Measurements from ENCODE around the gene LYRM2.

DNA sequence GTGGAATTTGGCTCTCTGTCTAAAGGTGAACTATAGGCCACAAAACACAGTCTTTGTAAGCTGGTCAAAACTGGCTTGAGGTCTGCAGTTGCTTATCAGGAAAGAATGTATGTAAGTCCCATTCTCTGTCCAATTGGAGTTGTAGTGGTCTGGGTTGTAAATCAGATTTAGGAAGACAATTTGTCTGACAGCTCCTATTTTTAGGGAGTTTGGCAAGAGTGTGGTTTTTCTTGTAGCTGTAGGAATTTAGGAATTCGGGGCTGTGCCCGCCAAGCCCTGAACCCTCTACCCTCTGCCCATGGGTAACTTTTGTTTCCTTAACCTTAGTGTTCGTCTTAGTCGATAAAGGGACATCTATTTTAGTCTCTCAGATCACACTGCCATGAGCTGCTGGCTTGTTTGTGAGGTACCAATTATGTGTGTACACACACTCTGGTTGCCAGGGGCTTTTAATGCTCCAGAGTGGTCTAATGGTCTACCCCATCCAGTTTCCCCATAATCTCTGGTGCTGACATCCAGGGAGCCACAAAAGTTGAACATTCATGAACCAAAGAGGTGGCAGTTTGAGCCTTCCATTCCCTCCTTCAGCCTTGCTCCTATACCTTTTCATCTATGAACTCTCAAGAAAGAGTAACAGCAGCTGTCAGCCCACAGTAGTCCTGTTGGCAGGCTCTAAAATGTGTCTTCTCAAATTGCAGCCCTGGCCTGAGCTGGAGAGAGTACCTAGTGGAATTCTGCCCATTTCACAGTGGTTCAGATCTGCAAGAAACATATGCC lies 112.6 kb downstream of the LYRM2 start:
- TF ChIP-seq, protein P1, sequence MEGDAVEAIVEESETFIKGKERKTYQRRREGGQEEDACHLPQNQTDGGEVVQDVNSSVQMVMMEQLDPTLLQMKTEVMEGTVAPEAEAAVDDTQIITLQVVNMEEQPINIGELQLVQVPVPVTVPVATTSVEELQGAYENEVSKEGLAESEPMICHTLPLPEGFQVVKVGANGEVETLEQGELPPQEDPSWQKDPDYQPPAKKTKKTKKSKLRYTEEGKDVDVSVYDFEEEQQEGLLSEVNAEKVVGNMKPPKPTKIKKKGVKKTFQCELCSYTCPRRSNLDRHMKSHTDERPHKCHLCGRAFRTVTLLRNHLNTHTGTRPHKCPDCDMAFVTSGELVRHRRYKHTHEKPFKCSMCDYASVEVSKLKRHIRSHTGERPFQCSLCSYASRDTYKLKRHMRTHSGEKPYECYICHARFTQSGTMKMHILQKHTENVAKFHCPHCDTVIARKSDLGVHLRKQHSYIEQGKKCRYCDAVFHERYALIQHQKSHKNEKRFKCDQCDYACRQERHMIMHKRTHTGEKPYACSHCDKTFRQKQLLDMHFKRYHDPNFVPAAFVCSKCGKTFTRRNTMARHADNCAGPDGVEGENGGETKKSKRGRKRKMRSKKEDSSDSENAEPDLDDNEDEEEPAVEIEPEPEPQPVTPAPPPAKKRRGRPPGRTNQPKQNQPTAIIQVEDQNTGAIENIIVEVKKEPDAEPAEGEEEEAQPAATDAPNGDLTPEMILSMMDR (IDR thresholded peaks at IDR 0.05; ENCODE audit: low read length) = no peak
- TF ChIP-seq EZH2phosphoT487 (IDR thresholded peaks at IDR 0.05; ENCODE audit: low read length) = no peak

Measured in MM.1S (cell line).